HEK293T (cell line): ENCODE results near the gene ALDH6A1.

ENCODE experiments used
- CTCF ChIA-PET: fragments of 350-600 bp; formaldehyde crosslinking; extraction: SDS; loops from one replicate; lab custom pipeline; 2021; ENCODE audit warnings: antibody characterized with exemption, inconsistent platforms; lab: Yijun Ruan, JAX
- POLR2A ChIA-PET: fragments of 350-600 bp; formaldehyde crosslinking; extraction: SDS; loops from one replicate; lab custom pipeline; 2020; ENCODE audit warnings: antibody characterized with exemption, inconsistent platforms; lab: Yijun Ruan, JAX
- DNase-seq: peaks from one replicate; pipeline ENCODE4 v3.0.0; 2012; ENCODE audit warnings: mixed read lengths; ENCODE audit errors: extremely low spot score
- ARNT ChIP-seq: fragments of 450-650 bp; IDR thresholded peaks from 2 replicates; pipeline ENCODE4 v1.6.1; 2017; ENCODE audit warnings: mild to moderate bottlenecking
- BHLHE40 ChIP-seq: fragments of 450-650 bp; IDR thresholded peaks from 2 replicates; pipeline ENCODE4 v1.6.1; 2016; ENCODE audit warnings: mild to moderate bottlenecking, moderate library complexity, borderline replicate concordance
- CTBP1 ChIP-seq: fragments of 450-650 bp; IDR thresholded peaks from 2 replicates; pipeline ENCODE4 v1.6.1; 2016; ENCODE audit warnings: borderline replicate concordance
- ELF4 ChIP-seq: fragments of 450-650 bp; IDR thresholded peaks from 2 replicates; pipeline ENCODE4 v1.6.1; 2017; ENCODE audit warnings: antibody characterized with exemption
- FOXA1 ChIP-seq: fragments of 450-650 bp; IDR thresholded peaks from 2 replicates; pipeline ENCODE4 v1.6.1; 2016; ENCODE audit warnings: mild to moderate bottlenecking
- FOXK2 ChIP-seq: fragments of 450-650 bp; IDR thresholded peaks from 2 replicates; pipeline ENCODE4 v1.6.1; 2016; ENCODE audit warnings: mild to moderate bottlenecking
- FOXM1 ChIP-seq: fragments of 450-650 bp; IDR thresholded peaks from 2 replicates; pipeline ENCODE4 v1.6.1; 2017; ENCODE audit warnings: mild to moderate bottlenecking, borderline replicate concordance
- HDGF ChIP-seq: fragments of 450-650 bp; IDR thresholded peaks from 2 replicates; pipeline ENCODE4 v1.6.1; 2017; ENCODE audit warnings: antibody characterized with exemption, borderline replicate concordance
- L3MBTL2 ChIP-seq: fragments of 450-650 bp; conservative IDR thresholded peaks from 2 replicates; pipeline ENCODE4 v1.6.1; 2016; ENCODE audit warnings: mild to moderate bottlenecking
- LEF1 ChIP-seq: fragments of 450-650 bp; IDR thresholded peaks from 2 replicates; pipeline ENCODE4 v1.6.1; 2017; ENCODE audit warnings: mild to moderate bottlenecking, borderline replicate concordance
- NFRKB ChIP-seq: fragments of 450-650 bp; IDR thresholded peaks from 2 replicates; pipeline ENCODE4 v1.6.1; 2016; ENCODE audit warnings: mild to moderate bottlenecking, moderate library complexity
- PKNOX1 ChIP-seq: fragments of 450-650 bp; IDR thresholded peaks from 2 replicates; pipeline ENCODE4 v1.6.1; 2016
- SP1 ChIP-seq: fragments of 450-650 bp; IDR thresholded peaks from 2 replicates; pipeline ENCODE4 v1.6.1; 2017
- SUZ12 ChIP-seq: fragments of 450-650 bp; IDR thresholded peaks from 2 replicates; pipeline ENCODE4 v1.6.1; 2016; ENCODE audit warnings: mild to moderate bottlenecking
- TARDBP ChIP-seq: fragments of 450-650 bp; IDR thresholded peaks from 2 replicates; pipeline ENCODE4 v1.6.1; 2016
- ZNF384 ChIP-seq: fragments of 450-650 bp; IDR thresholded peaks from 2 replicates; pipeline ENCODE4 v1.6.1; 2016

Gene ALDH6A1

DNA sequence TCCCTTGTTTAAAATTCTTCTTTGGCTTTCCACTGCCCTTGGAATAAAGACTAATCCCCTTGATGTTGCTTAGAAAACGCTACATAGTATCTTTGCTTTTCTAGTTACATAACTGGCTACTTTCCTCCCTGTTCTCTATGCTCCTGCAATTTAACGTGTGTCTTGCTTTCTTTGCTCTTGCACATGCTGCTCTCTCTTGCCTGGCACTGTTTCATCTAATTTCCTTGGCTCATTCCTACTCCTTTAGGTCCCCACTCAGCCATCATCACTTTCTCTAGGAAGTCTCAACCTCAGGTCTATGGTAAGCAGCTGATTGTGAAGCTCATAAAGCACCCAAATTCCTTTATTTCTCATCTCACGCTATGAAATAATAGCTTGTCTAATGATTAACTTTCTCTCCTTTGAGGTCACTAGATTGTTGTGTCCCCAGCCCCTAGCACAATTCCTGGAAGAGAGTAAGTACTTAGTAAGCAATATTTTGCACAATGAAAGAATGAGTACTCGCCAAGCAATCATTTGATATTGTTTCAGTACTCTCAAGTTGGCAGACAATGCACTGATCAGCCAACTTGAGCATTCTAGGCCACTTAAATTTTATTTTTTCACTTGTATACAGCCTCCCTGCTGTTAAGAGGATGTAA, 3.3 kb downstream of the ALDH6A1 start:
- ChIA-PET CTCF (interaction anchor here (0.6 kb wide), 1 partner anchor 1607 kb away, joined by 3 read pairs; no protein-coding TSS in a partner anchor), POLR2A (no interaction called here)
- TF ChIP-seq TARDBP (no peak), BHLHE40 (no peak), ELF4 (no peak), ZNF384 (no peak), FOXM1 (no peak), PKNOX1 (no peak), FOXA1 (no peak)
- DNase-seq: no peak

DNA sequence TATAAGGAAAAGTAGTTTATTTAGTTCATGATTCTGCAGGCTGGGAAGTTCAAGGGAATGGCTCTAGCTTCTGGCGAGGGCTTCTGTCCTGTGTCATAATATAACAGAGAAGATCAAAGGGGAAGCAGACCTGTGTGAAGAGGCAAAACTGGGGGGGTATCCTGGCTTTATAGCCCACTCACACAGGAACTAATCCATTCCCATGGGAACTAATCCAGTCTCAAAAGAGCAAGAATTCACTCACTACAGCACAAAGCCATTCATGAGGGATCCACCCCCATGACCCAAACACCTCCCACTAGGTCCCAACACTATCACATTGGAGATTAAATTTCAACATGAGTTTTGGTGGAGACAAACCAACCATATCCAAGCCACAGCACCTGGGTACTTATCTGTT, 6.9 kb downstream of the ALDH6A1 start:
- ChIA-PET POLR2A (no interaction called here), CTCF (interaction anchor here (0.6 kb wide), 1 partner anchor 78 kb away, joined by 9 read pairs; no protein-coding TSS in a partner anchor)
- DNase-seq: no peak
- TF ChIP-seq FOXM1 (no peak), L3MBTL2 (no peak), CTBP1 (no peak), NFRKB (no peak), ELF4 (no peak)

- DNase-seq: no peak
- ChIA-PET POLR2A (no interaction called here), CTCF (interaction anchor here (0.6 kb wide), 1 partner anchor 264 kb away, joined by 3 read pairs; no protein-coding TSS in a partner anchor)
- TF ChIP-seq HDGF (no peak), FOXK2 (no peak), L3MBTL2 (no peak), ARNT (no peak), ELF4 (no peak), LEF1 (no peak)
Measured at GRCh38 chr14:74065746-74066575, 18.3 kb downstream of the ALDH6A1 start.

GRCh38 chr14:74064883-74065282, 19.4 kb downstream of the ALDH6A1 start:
- ChIA-PET CTCF (no interaction called here), POLR2A (no interaction called here)

DNA sequence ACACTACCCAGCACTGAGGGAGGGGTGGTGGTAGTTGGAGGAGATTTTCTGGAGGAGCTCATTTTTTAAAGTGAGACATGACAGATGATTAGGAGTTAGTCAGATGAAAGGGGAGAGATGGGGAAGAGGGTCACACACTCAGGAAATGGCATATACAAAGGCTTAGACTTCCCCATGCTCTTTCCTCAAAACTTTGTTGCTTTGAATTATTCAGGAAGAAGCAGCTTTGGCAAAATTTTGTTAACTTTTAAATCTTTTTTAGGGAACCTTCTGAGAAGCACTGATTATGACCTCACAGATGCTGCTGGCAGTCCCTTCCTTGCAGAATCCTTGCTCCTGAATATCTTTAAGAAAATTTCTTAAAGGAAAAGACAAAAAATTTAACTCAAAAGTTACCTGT, 19.8 kb downstream of the ALDH6A1 start:
- ChIA-PET POLR2A (no interaction called here), CTCF (no interaction called here)
- DNase-seq: no peak
- TF ChIP-seq PKNOX1 (no peak), FOXK2 (no peak), HDGF (no peak), BHLHE40 (no peak), ARNT (no peak), TARDBP (no peak), ELF4 (no peak), ZNF384 (no peak), SUZ12 (no peak)

More at GRCh38 chr14:74064883-74065282, 19.4 kb downstream of the ALDH6A1 start:
- TF ChIP-seq LEF1: no peak
- TF ChIP-seq SP1: no peak
- no peak for TF ChIP-seq TARDBP
- TF ChIP-seq NFRKB: no peak
- TF ChIP-seq ELF4: no peak
- no peak for TF ChIP-seq PKNOX1
- no peak for TF ChIP-seq BHLHE40
- TF ChIP-seq HDGF: no peak
- no peak for TF ChIP-seq ARNT
- no peak for TF ChIP-seq CTBP1
- no peak for TF ChIP-seq SUZ12
- no peak for TF ChIP-seq L3MBTL2
- no peak for DNase-seq

DNA sequence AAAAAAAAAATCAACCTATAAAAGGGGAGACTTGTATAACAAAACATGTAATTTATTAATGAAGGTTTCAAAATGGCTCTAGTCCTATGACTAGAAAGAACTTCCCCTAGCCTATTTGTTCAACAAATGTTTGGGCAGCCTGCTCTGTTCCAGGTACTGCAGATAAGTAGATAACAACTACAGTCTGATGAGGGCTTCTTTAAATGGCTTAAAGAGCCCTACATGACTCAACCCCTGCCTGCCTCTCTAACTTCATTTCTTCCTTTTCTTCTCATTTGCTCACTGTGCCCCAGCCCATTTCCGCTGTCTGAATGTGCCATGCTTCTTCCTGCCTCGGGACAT, 21.5 kb downstream of the ALDH6A1 start:
- POLR2A ChIA-PET: no interaction called here
- TF ChIP-seq SUZ12: no peak
- no peak for TF ChIP-seq FOXK2
- TF ChIP-seq L3MBTL2: no peak
- TF ChIP-seq CTBP1: no peak
- TF ChIP-seq HDGF: no peak
- TF ChIP-seq ZNF384: no peak
- no peak for TF ChIP-seq SP1
- no peak for TF ChIP-seq FOXA1
- no peak for TF ChIP-seq LEF1
- TF ChIP-seq BHLHE40: no peak
- no peak for TF ChIP-seq NFRKB
- TF ChIP-seq PKNOX1: no peak
- no peak for TF ChIP-seq TARDBP
- CTCF ChIA-PET: no interaction called here
- DNase-seq: no peak
